NCI-H345 treated with DMSO at 0.1 percent for 48 hours (cell line): ENCODE data around the gene CPN1.
"Not testable (repeated sequence)": the region's sequence is repeated elsewhere in the genome, so short reads cannot be mapped to it uniquely, and the experiment has no call there.

Experiments used
- DNase-seq: peaks from one replicate; lab custom pipeline; 2025; ENCODE audit not compliant: unreplicated experiment; lab: John Stamatoyannopoulos, UW

The CPN1 gene

GRCh38 chr10:100081075-100082001, at the start of gene CPN1:
Gene CPN1, minus strand, starts transcription at chr10:100081869. Its CDS starts 244 bp downstream, at chr10:100081625.
- no peak for DNase-seq

DNA sequence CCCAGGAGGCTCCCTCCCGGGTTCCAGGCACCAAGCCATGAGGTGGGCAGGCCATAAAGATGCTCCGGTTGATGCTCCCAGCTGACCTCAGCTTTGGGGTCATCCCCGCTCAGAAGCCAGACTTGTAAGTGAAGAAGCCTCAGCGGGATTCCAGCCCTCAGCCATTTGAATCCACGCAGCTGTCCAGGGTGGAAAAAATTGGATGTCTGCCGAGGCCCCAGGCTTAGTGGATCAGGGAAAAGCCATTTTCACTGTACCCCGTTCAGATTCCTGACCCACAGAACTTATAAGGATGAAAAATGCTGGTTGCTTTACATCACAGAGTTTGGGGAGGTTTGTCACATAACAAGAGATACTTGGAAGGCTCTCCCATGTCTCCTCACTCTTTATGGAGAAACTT, 49.2 kb upstream of the CPN1 start:
- DNase-seq, result no peak

DNA sequence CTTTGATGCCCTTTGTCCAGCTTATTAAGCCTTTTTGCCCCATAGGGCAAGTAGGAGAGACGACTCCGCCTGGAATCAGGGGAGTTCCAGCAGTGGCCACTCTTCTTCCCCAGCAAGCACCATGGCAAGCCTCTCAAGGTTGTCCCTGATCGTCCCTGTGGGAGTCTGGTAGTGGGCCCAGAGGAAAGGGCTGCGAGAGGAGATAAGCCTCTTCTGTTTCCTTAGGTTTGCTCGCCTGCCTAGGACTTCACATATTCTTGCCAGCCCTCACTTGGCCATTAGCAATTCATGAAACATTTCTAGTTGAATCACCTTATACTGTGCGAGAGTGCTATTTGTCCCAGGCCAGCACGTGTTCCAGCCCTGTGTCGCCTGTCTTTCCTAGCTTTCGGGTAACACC, 47.8 kb upstream of the CPN1 start:
- DNase-seq, result no peak

DNA sequence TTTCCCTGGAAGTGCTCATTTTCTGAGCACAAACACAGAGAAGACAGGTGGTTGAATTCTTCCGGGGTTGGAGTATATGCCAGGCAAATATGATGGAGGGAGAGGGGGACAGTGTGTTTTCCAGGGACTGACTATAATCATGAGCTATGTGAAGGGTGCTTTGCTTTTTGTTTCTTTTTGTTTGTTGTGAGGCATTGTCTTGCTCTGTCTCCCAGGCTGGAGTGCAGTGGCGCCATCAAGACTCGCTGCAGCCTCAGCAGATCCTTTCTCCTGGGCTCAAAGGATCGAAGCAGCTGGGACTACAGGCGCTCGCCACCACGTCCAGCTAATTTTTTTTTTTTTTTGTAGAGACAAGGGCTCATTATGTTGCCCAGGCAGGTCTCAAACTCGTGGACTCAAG, 47.3 kb upstream of the CPN1 start:
- no peak for DNase-seq

- not testable (repeated sequence) for DNase-seq
Measured at GRCh38 chr10:100125335-100125734, 43.7 kb upstream of the CPN1 start.

DNA sequence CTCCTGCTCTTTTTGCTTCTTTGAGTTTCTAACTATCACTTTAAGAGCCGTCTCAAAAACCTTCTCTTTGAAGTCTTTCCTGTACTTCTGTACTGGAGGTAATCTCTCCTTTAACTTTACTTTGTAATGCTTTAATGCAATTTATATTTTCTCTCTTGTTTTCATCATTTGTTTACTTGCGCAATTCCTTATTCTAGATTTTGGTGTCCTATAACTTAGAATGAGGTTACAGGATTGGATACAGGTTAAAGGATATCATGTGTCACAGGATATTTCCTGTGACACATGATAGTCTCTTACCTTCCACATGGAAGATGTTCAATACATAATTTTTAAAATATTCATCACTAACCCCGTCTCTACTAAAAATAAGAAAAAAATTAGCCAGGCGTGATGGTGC, 42.4 kb upstream of the CPN1 start:
- no peak for DNase-seq

GRCh38 chr10:100122780-100123179, 41.1 kb upstream of the CPN1 start:
- no peak for DNase-seq

GRCh38 chr10:100120550-100120949, 38.9 kb upstream of the CPN1 start:
- DNase-seq, result no peak

DNA sequence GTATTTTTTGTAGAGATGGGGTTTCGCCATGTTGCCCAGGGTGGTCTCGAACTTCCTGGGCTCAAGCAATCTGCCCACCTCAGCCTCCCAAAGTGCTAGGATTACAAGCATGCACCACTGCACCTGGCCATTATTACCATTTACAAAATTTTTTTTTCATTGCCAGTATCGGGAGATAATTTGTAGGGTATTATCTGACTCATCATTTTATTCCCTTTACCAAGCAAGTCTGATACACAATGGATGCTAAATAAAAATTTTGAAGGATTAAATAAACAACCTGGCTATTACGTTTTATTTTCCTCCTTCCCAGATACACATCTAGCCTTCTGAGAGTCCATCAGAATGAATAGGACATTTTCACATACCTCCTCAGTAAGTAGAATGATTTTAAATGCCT, 38.1 kb upstream of the CPN1 start:
- DNase-seq, result no peak

GRCh38 chr10:100114976-100115770, 33.5 kb upstream of the CPN1 start:
- DNase-seq, result no peak

DNA sequence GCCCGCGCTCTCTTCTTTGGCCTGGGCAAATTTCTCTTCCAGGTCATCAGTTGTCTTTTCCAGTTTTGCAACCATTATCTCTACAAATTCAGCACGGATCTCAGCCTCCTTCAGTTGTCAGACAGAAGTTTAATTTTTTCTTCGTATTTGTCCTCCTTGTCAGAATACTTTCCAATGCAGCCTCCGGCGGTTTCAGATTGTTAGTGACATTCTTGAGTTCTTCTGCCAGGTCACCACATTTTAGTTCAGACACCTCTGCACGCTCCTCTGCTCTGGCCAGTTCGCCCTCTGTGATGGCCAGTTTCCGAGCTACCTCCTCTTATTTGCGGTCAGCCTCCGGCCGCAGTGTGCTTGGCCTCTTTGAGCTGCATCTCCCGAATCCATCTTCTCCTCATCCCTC, 32.8 kb upstream of the CPN1 start:
- no peak for DNase-seq

- no peak for DNase-seq
Measured at GRCh38 chr10:100109670-100110069, 28.0 kb upstream of the CPN1 start.

GRCh38 chr10:100106865-100107264, 25.2 kb upstream of the CPN1 start:
- no peak for DNase-seq

- no peak for DNase-seq
Measured at GRCh38 chr10:100104300-100104699, 22.6 kb upstream of the CPN1 start.

DNA sequence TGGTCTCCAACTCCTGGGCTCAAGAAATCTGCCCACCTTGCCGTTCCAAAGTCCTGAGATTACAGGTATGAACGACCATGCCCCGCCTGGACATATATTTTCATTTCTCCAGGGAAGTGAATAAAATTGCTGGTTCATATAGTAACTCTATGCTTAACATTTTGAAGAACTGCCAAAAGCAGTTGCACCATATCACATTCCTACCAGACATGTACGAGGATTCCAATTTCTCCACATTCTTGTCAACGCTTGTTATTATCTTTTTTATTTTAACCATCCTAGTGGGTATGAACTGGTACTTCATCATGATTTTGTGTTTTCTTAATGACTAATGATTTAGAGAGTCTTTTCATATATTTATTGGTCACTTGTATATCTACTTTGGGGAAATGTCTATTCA, 21.9 kb upstream of the CPN1 start:
- DNase-seq, result no peak

- no peak for DNase-seq
Measured at GRCh38 chr10:100101192-100102076, 19.8 kb upstream of the CPN1 start.

DNA sequence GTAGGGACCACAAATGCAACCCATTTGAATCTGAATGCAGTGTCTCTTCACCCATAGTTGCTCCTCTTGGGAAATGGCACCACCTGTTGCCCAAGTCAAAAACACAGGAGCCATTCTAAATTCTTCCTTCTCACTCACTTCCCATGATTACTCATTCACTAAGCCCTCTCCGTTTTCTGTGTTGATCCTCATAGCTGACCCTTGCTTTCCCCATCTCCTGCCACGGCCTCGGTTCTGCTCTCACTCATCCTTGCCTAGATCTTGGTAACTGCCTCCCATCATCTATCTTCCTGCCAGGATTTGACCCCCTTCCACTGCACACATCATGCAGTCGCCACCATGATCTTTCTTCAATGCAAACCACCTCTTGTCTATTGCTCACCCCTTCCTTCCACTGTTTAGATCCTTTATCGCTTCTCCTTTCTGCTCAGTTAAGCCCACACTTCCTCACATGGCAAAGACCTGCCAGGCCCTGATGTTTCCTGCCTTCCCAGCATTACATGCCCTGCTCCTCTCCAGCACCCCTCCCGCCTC, 19.0 kb upstream of the CPN1 start:
- no peak for DNase-seq

DNA sequence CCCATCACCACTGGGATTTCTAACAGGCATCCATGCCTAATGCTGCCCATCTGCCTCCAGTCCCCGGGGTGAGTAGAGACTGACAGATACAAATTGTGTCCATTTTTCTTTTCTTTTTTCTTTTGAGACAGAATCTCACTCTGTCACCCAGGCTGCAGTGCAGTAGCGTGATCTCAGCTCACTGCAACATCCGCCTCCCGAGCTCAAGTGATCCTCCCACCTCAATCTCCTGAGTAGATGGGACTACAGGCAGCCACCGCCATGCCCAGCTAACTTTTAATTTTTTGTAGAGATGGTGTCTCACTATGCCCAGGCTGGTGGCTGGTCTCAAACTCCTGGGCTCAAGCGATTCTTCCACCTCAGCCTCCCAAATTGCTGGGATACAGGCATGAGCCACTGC, 7.6 kb upstream of the CPN1 start:
- no peak for DNase-seq

- DNase-seq, result not testable (repeated sequence)
Measured at GRCh38 chr10:100086708-100087107, 5.0 kb upstream of the CPN1 start.

DNA sequence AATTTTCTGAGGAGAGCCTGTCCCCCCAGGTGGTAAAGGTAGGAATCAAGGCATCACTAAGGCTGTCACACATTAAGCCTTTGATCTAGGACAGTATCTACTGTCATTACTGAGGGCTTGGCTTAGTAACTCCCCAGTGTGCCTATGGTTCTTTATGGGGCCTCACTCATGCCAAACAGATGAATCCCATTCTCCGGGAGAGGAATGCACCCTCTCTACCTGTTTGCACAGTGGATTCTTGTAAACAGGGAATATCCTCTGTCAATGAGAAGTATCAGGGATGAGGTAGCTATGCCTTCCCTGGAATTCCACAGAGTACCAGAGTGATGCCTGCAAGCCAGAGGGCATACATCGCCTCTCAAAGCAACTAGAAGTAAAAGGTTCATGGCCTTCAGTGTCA, 3.9 kb upstream of the CPN1 start:
- no peak for DNase-seq

DNA sequence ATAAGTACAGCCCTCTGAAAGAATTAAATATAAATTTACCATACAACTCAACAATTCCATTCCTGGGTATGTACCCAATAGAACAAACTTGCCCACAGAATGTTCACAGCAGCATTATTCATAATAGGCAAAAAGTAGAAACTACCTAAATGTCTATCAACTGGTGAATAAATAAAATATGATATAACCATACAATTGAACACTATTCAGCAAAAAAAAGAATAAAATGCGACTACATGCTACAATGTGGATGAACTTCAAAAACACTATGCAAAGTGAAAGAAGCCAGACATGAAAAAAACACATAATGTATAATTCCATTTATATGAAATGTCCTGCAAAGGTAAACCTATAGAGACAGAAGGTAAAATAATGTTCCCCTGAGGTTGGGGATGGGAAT, 2.0 kb upstream of the CPN1 start:
- no peak for DNase-seq
